K562 (cell line): ENCODE measurements around the gene KATNAL2. TPM values are rescaled to one million over a fixed set of nuclear protein-coding genes. Genes with fewer than 3 reads are reported as not detected.

Source experiments
- CBX8 ChIP-seq: fragments of 200-600 bp; sonication (generic); IDR thresholded peaks from 2 replicates; pipeline ENCODE4 v1.6.1; 2012; ENCODE audit warnings: borderline replicate concordance, mixed run types, low read depth, mild to moderate bottlenecking, moderate library complexity, mixed read lengths, low read length, control low read depth, inconsistent platforms; ENCODE audit not compliant: poor library complexity, severe bottlenecking; ENCODE audit errors: extremely low read depth
- IFI16 ChIP-seq: fragments of 250-450 bp; sonication (Bioruptor Pico); IDR thresholded peaks from 2 replicates; pipeline ENCODE4 v2.1.2; 2022; ENCODE audit warnings: mild to moderate bottlenecking, inconsistent platforms
- PHB ChIP-seq: fragments of 250-450 bp; sonication (Bioruptor Pico); IDR thresholded peaks from 2 replicates; pipeline ENCODE4 v1.5.0; 2021
- RAD21 ChIP-seq, 2 experiments: fragments of 250-450 bp in 1 of 2; fragments of 450-650 bp in 1 of 2; sonication (Bioruptor Pico) in 1 of 2; formaldehyde crosslinking in 1 of 2; IDR thresholded peaks in 1 of 2; conservative IDR thresholded peaks in 1 of 2; 2 replicates each; pipeline versions ENCODE4 v1.4.0 to v1.8.0; 2020 to 2022; ENCODE audit warnings: mild to moderate bottlenecking in 2 of 2, moderate library complexity in 1 of 2
- RBM14 ChIP-seq: fragments of 200-400 bp; formaldehyde crosslinking; IDR thresholded peaks from 2 replicates; pipeline ENCODE4 v1.6.1; 2018; ENCODE audit warnings: low read depth, mild to moderate bottlenecking, low read length, moderate library complexity, borderline replicate concordance; ENCODE audit not compliant: insufficient read depth
- SMC3 ChIP-seq: conservative IDR thresholded peaks from 2 replicates; pipeline ENCODE4 v1.6.1; 2011; ENCODE audit warnings: low read depth, low read length, improper control_type of control experiment; ENCODE audit not compliant: insufficient read depth
- ZFP36 ChIP-seq: fragments of 150-350 bp; IDR thresholded peaks from 2 replicates; pipeline ENCODE4 v1.6.1; 2018; ENCODE audit warnings: low read length, low read depth; ENCODE audit not compliant: partially characterized antibody
- polyA plus RNA-seq, 8 experiments: library from polyadenylated mRNA; depleted of rRNA in 4 of 8; stranded (reverse) in 5 of 8; unstranded in 3 of 8; fragments of >200 nt; fragmentation: Nextera tagmentation in 2 of 8; fragmentation: Illumina TruSeq in 1 of 8; extraction: Ambion mirVana in 2 of 8; extraction: Trizol in 1 of 8; gene quantifications; 2 replicates each; pipeline versions ENCODE4 v1.2.1 to v1.2.3, GENCODE V29; 2011 to 2014; ENCODE audit warnings: inconsistent platforms in 1 of 8, missing spikeins in 1 of 8
- total RNA-seq, 7 experiments: library from RNA; depleted of rRNA in 6 of 7; stranded (reverse); fragments of >200 nt in 6 of 7; fragmentation: Illumina TruSeq in 2 of 7; extraction: Trizol in 2 of 7; gene quantifications; 2 replicates each; pipeline versions ENCODE4 v1.2.1 to v1.2.3, GENCODE V29; 2011 to 2021; ENCODE audit warnings: low replicate concordance in 1 of 7
- TF ChIP-seq, protein P1 (sequence below): fragments of 250-450 bp; sonication (Bioruptor Pico); IDR thresholded peaks from 2 replicates; pipeline ENCODE4 v1.4.0; 2020; ENCODE audit warnings: mild to moderate bottlenecking, moderate library complexity
- TF ChIP-seq, protein P2 (sequence below): fragments of 450-650 bp; formaldehyde crosslinking; IDR thresholded peaks from 2 replicates; pipeline ENCODE4 v1.4.0; 2020; ENCODE audit warnings: mild to moderate bottlenecking
- TF ChIP-seq, protein P3 (sequence below), 3 experiments: IDR thresholded peaks in 2 of 3; conservative IDR thresholded peaks in 1 of 3; 2 replicates each; pipeline ENCODE4 v1.5.1; 2011 to 2012; ENCODE audit warnings: low read length in 3 of 3, mild to moderate bottlenecking in 3 of 3, control low read depth in 2 of 3, improper control_type of control experiment in 1 of 3, inconsistent platforms in 1 of 3, low read depth in 1 of 3, mixed read lengths in 1 of 3, moderate library complexity in 1 of 3; ENCODE audit not compliant: insufficient read depth in 2 of 3
- TF ChIP-seq, protein P4 (sequence below), 2 experiments: IDR thresholded peaks; 2 replicates each; pipeline ENCODE4 v1.6.1; 2011; ENCODE audit warnings: borderline replicate concordance in 1 of 2, control low read depth in 1 of 2, low read depth in 1 of 2, low read length in 1 of 2, mild to moderate bottlenecking in 1 of 2, mixed read lengths in 1 of 2, moderate library complexity in 1 of 2; ENCODE audit not compliant: insufficient read depth in 1 of 2, insufficient read length in 1 of 2, poor library complexity in 1 of 2, severe bottlenecking in 1 of 2; ENCODE audit errors: extremely low read depth in 1 of 2
- TF ChIP-seq, protein P5 (sequence below): sonication (generic); formaldehyde crosslinking; IDR thresholded peaks from 2 replicates; pipeline ENCODE4 v1.9.0; 2022; ENCODE audit warnings: mild to moderate bottlenecking, missing genetic modification reagents
- TF ChIP-seq, protein P6 (sequence below): fragments of 450-650 bp; formaldehyde crosslinking; IDR thresholded peaks from 2 replicates; pipeline ENCODE4 v1.4.0; 2020; ENCODE audit warnings: mild to moderate bottlenecking, moderate library complexity

Gene KATNAL2
- total and polyA plus RNA-seq, 9 of the 15 experiments (the other 6 are each of a cell fraction or from before 2014, with no cell fraction given), result 0.08 to 1.2 (median 0.48) TPM

DNA sequence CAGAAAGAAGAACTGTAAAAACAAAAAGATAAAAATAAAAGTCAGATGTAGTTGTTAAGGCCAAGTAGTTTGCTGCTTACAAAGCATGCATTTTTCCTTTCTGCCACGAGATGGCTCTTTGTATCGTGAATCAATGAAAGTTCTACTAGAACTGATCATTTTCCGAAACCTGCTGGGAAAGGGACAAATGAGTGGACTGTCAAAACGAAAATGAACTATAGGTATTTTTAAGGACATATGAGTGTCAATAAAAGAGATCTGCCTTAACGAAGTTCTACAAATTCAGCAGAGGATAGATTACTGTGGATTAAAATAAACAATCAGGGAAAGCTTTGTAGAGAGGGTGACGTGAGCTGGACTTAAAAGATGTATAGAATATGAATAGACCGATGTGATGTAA is 133.1 kb downstream of the KATNAL2 start (continued):
- TF ChIP-seq, protein P1, sequence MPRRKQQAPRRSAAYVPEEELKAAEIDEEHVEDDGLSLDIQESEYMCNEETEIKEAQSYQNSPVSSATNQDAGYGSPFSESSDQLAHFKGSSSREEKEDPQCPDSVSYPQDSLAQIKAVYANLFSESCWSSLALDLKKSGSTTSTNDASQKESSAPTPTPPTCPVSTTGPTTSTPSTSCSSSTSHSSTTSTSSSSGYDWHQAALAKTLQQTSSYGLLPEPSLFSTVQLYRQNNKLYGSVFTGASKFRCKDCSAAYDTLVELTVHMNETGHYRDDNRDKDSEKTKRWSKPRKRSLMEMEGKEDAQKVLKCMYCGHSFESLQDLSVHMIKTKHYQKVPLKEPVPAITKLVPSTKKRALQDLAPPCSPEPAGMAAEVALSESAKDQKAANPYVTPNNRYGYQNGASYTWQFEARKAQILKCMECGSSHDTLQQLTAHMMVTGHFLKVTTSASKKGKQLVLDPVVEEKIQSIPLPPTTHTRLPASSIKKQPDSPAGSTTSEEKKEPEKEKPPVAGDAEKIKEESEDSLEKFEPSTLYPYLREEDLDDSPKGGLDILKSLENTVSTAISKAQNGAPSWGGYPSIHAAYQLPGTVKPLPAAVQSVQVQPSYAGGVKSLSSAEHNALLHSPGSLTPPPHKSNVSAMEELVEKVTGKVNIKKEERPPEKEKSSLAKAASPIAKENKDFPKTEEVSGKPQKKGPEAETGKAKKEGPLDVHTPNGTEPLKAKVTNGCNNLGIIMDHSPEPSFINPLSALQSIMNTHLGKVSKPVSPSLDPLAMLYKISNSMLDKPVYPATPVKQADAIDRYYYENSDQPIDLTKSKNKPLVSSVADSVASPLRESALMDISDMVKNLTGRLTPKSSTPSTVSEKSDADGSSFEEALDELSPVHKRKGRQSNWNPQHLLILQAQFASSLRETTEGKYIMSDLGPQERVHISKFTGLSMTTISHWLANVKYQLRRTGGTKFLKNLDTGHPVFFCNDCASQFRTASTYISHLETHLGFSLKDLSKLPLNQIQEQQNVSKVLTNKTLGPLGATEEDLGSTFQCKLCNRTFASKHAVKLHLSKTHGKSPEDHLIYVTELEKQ (CRISPR knock-in tag), result no peak
- TF ChIP-seq ZFP36 (peak; percentile 33), RBM14 (no peak), CBX8 (peak; percentile 69), SMC3 (peak; percentile 38; the same call in 1 of the 2 replicates), IFI16 (CRISPR knock-in tag) (no peak), RAD21 (CRISPR knock-in tag; conservative IDR thresholded peaks at IDR 0.05 in 1 of 2, IDR thresholded peaks at IDR 0.05 in 1 of 2) (peak; percentile 46 to 73), PHB (CRISPR knock-in tag) (no peak)
- TF ChIP-seq, protein P2, sequence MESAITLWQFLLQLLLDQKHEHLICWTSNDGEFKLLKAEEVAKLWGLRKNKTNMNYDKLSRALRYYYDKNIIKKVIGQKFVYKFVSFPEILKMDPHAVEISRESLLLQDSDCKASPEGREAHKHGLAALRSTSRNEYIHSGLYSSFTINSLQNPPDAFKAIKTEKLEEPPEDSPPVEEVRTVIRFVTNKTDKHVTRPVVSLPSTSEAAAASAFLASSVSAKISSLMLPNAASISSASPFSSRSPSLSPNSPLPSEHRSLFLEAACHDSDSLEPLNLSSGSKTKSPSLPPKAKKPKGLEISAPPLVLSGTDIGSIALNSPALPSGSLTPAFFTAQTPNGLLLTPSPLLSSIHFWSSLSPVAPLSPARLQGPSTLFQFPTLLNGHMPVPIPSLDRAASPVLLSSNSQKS (CRISPR knock-in tag), result no peak
- TF ChIP-seq, protein P3, sequence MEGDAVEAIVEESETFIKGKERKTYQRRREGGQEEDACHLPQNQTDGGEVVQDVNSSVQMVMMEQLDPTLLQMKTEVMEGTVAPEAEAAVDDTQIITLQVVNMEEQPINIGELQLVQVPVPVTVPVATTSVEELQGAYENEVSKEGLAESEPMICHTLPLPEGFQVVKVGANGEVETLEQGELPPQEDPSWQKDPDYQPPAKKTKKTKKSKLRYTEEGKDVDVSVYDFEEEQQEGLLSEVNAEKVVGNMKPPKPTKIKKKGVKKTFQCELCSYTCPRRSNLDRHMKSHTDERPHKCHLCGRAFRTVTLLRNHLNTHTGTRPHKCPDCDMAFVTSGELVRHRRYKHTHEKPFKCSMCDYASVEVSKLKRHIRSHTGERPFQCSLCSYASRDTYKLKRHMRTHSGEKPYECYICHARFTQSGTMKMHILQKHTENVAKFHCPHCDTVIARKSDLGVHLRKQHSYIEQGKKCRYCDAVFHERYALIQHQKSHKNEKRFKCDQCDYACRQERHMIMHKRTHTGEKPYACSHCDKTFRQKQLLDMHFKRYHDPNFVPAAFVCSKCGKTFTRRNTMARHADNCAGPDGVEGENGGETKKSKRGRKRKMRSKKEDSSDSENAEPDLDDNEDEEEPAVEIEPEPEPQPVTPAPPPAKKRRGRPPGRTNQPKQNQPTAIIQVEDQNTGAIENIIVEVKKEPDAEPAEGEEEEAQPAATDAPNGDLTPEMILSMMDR (IDR thresholded peaks at IDR 0.05 in 2 of 3, conservative IDR thresholded peaks at IDR 0.05 in 1 of 3; ENCODE audit: insufficient read depth in 2 of 3, low read depth in 1 of 3, low read length in 3 of 3), result peak; percentile 34 to 55 (median 55); a peak in 5 of 6 replicates
- TF ChIP-seq, protein P4, sequence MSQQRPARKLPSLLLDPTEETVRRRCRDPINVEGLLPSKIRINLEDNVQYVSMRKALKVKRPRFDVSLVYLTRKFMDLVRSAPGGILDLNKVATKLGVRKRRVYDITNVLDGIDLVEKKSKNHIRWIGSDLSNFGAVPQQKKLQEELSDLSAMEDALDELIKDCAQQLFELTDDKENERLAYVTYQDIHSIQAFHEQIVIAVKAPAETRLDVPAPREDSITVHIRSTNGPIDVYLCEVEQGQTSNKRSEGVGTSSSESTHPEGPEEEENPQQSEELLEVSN (IDR thresholded peaks at IDR 0.05; ENCODE audit: borderline replicate concordance in 1 of 2, extremely low read depth in 1 of 2, insufficient read depth in 1 of 2, insufficient read length in 1 of 2, low read depth in 1 of 2, low read length in 1 of 2, poor library complexity in 1 of 2, severe bottlenecking in 1 of 2), result no peak
- TF ChIP-seq, protein P5, sequence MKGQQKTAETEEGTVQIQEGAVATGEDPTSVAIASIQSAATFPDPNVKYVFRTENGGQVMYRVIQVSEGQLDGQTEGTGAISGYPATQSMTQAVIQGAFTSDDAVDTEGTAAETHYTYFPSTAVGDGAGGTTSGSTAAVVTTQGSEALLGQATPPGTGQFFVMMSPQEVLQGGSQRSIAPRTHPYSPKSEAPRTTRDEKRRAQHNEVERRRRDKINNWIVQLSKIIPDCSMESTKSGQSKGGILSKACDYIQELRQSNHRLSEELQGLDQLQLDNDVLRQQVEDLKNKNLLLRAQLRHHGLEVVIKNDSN (CRISPR knock-in tag), result no peak
- TF ChIP-seq, protein P6, sequence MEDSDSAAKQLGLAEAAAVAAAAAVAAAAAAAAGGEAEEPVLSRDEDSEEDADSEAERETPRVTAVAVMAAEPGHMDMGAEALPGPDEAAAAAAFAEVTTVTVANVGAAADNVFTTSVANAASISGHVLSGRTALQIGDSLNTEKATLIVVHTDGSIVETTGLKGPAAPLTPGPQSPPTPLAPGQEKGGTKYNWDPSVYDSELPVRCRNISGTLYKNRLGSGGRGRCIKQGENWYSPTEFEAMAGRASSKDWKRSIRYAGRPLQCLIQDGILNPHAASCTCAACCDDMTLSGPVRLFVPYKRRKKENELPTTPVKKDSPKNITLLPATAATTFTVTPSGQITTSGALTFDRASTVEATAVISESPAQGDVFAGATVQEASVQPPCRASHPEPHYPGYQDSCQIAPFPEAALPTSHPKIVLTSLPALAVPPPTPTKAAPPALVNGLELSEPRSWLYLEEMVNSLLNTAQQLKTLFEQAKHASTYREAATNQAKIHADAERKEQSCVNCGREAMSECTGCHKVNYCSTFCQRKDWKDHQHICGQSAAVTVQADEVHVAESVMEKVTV (CRISPR knock-in tag), result peak; percentile 10; the same call in 1 of the 2 replicates
